SK-N-SH treated with all-trans-retinoic acid at 6 μM for 48 hours (cell line): ENCODE results near the gene TBX5.

Experiments used
- ARNTL ChIP-seq: fragments of 450-650 bp; formaldehyde crosslinking; IDR thresholded peaks from 2 replicates; pipeline ENCODE4 v1.5.0; 2020; ENCODE audit warnings: low read depth, mild to moderate bottlenecking, moderate library complexity, borderline replicate concordance
- CSDC2 ChIP-seq: fragments of 250-450 bp; sonication (Bioruptor Pico); IDR thresholded peaks from 2 replicates; pipeline ENCODE4 v1.5.0; 2020; ENCODE audit warnings: mild to moderate bottlenecking, moderate library complexity
- GLIS3 ChIP-seq: fragments of 250-450 bp; sonication (Bioruptor Pico); IDR thresholded peaks from 2 replicates; pipeline ENCODE4 v1.5.0; 2020; ENCODE audit warnings: mild to moderate bottlenecking, moderate library complexity
- OSR1 ChIP-seq: fragments of 250-450 bp; sonication (Bioruptor Pico); IDR thresholded peaks from 2 replicates; pipeline ENCODE4 v1.8.0; 2022; ENCODE audit warnings: moderate library complexity, mild to moderate bottlenecking, inconsistent platforms
- PPARA ChIP-seq: fragments of 250-450 bp; sonication (Bioruptor Pico); IDR thresholded peaks from 2 replicates; pipeline ENCODE4 v1.5.0; 2020; ENCODE audit warnings: mild to moderate bottlenecking, borderline replicate concordance
- SNAI2 ChIP-seq: fragments of 250-450 bp; sonication (Bioruptor Pico); IDR thresholded peaks from 2 replicates; pipeline ENCODE4 v1.5.0; 2020; ENCODE audit warnings: mild to moderate bottlenecking, moderate library complexity
- ZFP3 ChIP-seq: fragments of 250-450 bp; sonication (Bioruptor Pico); IDR thresholded peaks from 2 replicates; pipeline ENCODE4 v1.5.0; 2020; ENCODE audit warnings: mild to moderate bottlenecking, moderate library complexity
- ZFP30 ChIP-seq: fragments of 450-650 bp; formaldehyde crosslinking; IDR thresholded peaks from 2 replicates; pipeline ENCODE4 v1.5.0; 2022; ENCODE audit warnings: mild to moderate bottlenecking, moderate library complexity
- ZNF565 ChIP-seq: fragments of 450-650 bp; formaldehyde crosslinking; conservative IDR thresholded peaks from 2 replicates; pipeline ENCODE4 v1.5.0; 2020; ENCODE audit warnings: low read depth, mild to moderate bottlenecking, moderate library complexity
- ZNF70 ChIP-seq: fragments of 450-650 bp; formaldehyde crosslinking; IDR thresholded peaks from 2 replicates; pipeline ENCODE4 v1.5.0; 2020; ENCODE audit warnings: mild to moderate bottlenecking, moderate library complexity
- ZNF8 ChIP-seq: fragments of 450-650 bp; formaldehyde crosslinking; IDR thresholded peaks from 2 replicates; pipeline ENCODE4 v1.5.0; 2020; ENCODE audit warnings: mild to moderate bottlenecking, moderate library complexity
- TF ChIP-seq, protein P1 (sequence below): fragments of 250-450 bp; sonication (Bioruptor Pico); IDR thresholded peaks from 2 replicates; pipeline ENCODE4 v1.8.0; 2020; ENCODE audit warnings: mild to moderate bottlenecking, moderate library complexity, borderline replicate concordance
- TF ChIP-seq, protein P2 (sequence below): fragments of 250-450 bp; sonication (Bioruptor Pico); IDR thresholded peaks from 2 replicates; pipeline ENCODE4 v1.5.1; 2021; ENCODE audit warnings: mild to moderate bottlenecking, moderate library complexity
- TF ChIP-seq, protein P3 (sequence below): fragments of 250-450 bp; sonication (Bioruptor Pico); IDR thresholded peaks from 2 replicates; pipeline ENCODE4 v1.5.1; 2020; ENCODE audit warnings: low read depth, mild to moderate bottlenecking, moderate library complexity

DNA sequence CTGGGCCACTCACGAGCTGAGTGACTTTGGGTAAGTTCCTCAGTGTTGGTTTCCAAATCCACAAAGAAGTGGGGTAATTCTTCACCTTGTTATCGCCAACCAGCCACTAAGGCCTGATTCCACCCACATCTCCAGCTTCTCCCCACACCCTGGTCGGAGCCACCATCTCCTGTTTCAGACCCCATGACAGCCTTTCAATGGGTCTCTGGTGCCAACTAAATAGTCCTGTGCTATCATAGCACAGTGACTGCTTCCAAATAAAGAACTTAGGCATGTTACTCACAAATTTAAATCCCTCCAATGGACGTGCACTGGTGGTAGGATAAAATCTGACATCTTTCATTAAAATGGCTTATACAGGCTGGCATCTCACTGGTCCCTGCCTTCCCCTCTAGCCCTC lies 44.0 kb downstream of the TBX5 start:
- TF ChIP-seq CSDC2 (no peak), ZFP3 (no peak), OSR1 (CRISPR knock-in tag) (no peak), ZNF70 (CRISPR knock-in tag) (no peak), PPARA (CRISPR knock-in tag) (no peak), ZFP30 (CRISPR knock-in tag) (no peak), SNAI2 (no peak), ZNF565 (no peak), GLIS3 (CRISPR knock-in tag) (no peak), ARNTL (CRISPR knock-in tag) (no peak), ZNF8 (CRISPR knock-in tag) (no peak)
- TF ChIP-seq, protein P1, sequence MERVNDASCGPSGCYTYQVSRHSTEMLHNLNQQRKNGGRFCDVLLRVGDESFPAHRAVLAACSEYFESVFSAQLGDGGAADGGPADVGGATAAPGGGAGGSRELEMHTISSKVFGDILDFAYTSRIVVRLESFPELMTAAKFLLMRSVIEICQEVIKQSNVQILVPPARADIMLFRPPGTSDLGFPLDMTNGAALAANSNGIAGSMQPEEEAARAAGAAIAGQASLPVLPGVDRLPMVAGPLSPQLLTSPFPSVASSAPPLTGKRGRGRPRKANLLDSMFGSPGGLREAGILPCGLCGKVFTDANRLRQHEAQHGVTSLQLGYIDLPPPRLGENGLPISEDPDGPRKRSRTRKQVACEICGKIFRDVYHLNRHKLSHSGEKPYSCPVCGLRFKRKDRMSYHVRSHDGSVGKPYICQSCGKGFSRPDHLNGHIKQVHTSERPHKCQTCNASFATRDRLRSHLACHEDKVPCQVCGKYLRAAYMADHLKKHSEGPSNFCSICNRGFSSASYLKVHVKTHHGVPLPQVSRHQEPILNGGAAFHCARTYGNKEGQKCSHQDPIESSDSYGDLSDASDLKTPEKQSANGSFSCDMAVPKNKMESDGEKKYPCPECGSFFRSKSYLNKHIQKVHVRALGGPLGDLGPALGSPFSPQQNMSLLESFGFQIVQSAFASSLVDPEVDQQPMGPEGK (CRISPR knock-in tag) = no peak
- TF ChIP-seq, protein P2, sequence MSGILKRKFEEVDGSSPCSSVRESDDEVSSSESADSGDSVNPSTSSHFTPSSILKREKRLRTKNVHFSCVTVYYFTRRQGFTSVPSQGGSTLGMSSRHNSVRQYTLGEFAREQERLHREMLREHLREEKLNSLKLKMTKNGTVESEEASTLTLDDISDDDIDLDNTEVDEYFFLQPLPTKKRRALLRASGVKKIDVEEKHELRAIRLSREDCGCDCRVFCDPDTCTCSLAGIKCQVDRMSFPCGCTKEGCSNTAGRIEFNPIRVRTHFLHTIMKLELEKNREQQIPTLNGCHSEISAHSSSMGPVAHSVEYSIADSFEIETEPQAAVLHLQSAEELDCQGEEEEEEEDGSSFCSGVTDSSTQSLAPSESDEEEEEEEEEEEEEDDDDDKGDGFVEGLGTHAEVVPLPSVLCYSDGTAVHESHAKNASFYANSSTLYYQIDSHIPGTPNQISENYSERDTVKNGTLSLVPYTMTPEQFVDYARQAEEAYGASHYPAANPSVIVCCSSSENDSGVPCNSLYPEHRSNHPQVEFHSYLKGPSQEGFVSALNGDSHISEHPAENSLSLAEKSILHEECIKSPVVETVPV (CRISPR knock-in tag) = no peak
- TF ChIP-seq, protein P3, sequence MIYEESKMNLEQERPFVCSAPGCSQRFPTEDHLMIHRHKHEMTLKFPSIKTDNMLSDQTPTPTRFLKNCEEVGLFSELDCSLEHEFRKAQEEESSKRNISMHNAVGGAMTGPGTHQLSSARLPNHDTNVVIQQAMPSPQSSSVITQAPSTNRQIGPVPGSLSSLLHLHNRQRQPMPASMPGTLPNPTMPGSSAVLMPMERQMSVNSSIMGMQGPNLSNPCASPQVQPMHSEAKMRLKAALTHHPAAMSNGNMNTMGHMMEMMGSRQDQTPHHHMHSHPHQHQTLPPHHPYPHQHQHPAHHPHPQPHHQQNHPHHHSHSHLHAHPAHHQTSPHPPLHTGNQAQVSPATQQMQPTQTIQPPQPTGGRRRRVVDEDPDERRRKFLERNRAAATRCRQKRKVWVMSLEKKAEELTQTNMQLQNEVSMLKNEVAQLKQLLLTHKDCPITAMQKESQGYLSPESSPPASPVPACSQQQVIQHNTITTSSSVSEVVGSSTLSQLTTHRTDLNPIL (CRISPR knock-in tag) = no peak
